Muscle of leg (tissue), 11 donors: ENCODE data around the gene NRG2. TPM values are rescaled to one million over a fixed set of nuclear protein-coding genes. Genes with fewer than 3 reads are reported as not detected.

ENCODE experiments used
- DNase-seq: peaks from one replicate; pipeline ENCODE4 v3.0.0; 2013
- H3K27ac ChIP-seq: one replicate; pipeline ENCODE4 v1.5.1; 2013; ENCODE audit warnings: mild to moderate bottlenecking, low read length, control low read depth
- H3K27me3 ChIP-seq: one replicate; pipeline ENCODE4 v1.6.1; 2013; ENCODE audit warnings: low read length; ENCODE audit not compliant: control insufficient read depth, insufficient read depth
- H3K36me3 ChIP-seq: one replicate; pipeline ENCODE4 v1.6.1; 2013; ENCODE audit warnings: low read length; ENCODE audit not compliant: control insufficient read depth, insufficient read depth
- H3K4me1 ChIP-seq: one replicate; pipeline ENCODE4 v1.6.1; 2013; ENCODE audit warnings: low read length; ENCODE audit not compliant: control insufficient read depth, insufficient read depth
- H3K4me3 ChIP-seq: one replicate; pipeline ENCODE4 v1.5.1; 2013; ENCODE audit warnings: low read length, control low read depth
- H3K9me3 ChIP-seq: replicated peaks from 2 replicates; pipeline ENCODE4 v1.6.1; 2013; ENCODE audit warnings: low read depth, low read length; ENCODE audit not compliant: control insufficient read depth
- WGBS: methylation state at CpG from one replicate; pipeline ENCODE4 v1.1.5; 2013; ENCODE audit warnings: missing lambda C conversion rate; ENCODE audit not compliant: insufficient coverage; 5-methylcytosine and 5-hydroxymethylcytosine counted together
- polyA plus RNA-seq, 8 donors: library from polyadenylated mRNA; unstranded; fragments of 120-200 nt; gene quantifications; one replicate each; pipeline versions ENCODE4 v1.2.1 to v1.2.3, GENCODE V29; 2013; ENCODE audit warnings: inconsistent platforms in 1 of 8, low replicate concordance in 1 of 8; ENCODE audit not compliant: insufficient read length in 8 of 8, insufficient read depth in 1 of 8
- total RNA-seq: library from RNA; stranded (reverse); fragments of 120-200 nt; gene quantifications from one replicate; pipeline ENCODE4 v1.2.4, GENCODE V29; 2013

Gene NRG2
- total and polyA plus RNA-seq, 9 donors, result 0.82 to 2.8 (median 1.5) TPM

DNA sequence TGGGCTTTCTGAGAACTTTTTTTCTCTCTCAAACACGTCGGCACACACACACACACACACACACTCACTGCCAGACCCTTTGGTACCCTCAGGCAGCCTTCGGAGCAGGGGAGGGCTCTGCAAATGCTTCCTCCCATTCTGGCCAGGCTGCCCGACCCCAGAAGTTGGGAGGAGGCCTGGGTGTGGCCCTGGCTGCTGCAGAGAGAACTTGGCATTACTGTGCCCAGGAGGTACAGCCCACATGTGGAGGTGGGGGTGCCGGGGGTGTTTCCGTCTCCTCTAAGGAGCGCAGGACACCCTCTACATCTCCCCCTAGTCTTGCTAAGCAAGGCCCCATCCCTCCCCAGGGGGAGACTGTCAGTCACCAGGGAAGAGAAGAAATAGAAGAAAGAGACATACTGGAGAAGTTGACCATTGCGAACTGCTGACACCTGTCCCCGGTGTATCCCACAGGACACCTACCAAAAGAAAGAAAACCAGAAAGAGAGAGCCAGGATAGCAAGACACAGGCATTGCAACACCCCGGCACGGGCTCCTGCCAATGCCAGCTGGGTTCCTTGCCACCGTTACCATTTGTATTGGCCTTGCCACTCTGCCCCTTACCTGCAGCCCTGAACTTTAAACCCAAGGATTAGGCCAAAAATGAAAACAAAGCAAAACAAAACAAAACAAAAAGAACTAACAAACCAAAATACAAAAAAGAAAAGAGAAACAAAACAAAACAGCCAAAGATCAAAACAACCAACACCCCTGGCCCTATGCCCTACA, 178.2 kb downstream of the NRG2 start:
- H3K27ac ChIP-seq, result no peak overlapping the region
- no peaks in the 10 kb centered on the region for H3K36me3 ChIP-seq
- no peaks in the 10 kb centered on the region for H3K9me3 ChIP-seq
- WGBS, result 83% methylated on average over 4 of the region's 12 CpGs
- peaks cover 9% of the 10 kb centered on the region for H3K4me1 ChIP-seq
- H3K27me3 ChIP-seq, result no peaks in the 10 kb centered on the region
- DNase-seq, result no peak
- no peak overlapping the region for H3K4me3 ChIP-seq

- peak; percentile 72 for DNase-seq
These were observed 179.1 kb downstream of the NRG2 start for GRCh38 chr5:139863855-139864558.

GRCh38 chr5:139863361-139863760, 179.7 kb downstream of the NRG2 start:
- no peak overlapping the region for H3K27ac ChIP-seq
- no peaks in the 10 kb centered on the region for H3K9me3 ChIP-seq
- H3K4me1 ChIP-seq, result peaks cover 17% of the 10 kb centered on the region
- 40% methylated on average over 9 of the region's 9 CpGs for WGBS
- peak; percentile 51 for DNase-seq
- no peaks in the 10 kb centered on the region for H3K36me3 ChIP-seq
- H3K4me3 ChIP-seq, result no peak overlapping the region
- peaks cover 6% of the 10 kb centered on the region for H3K27me3 ChIP-seq

More at GRCh38 chr5:139863855-139864558, 179.1 kb downstream of the NRG2 start:
- WGBS, result 11% methylated on average over 3 of the region's 5 CpGs
- peaks cover 13% of the 10 kb centered on the region for H3K4me1 ChIP-seq
- H3K27me3 ChIP-seq, result peaks cover 5% of the 10 kb centered on the region
- no peak overlapping the region for H3K4me3 ChIP-seq
- no peaks in the 10 kb centered on the region for H3K9me3 ChIP-seq
- H3K27ac ChIP-seq, result no peak overlapping the region
- no peaks in the 10 kb centered on the region for H3K36me3 ChIP-seq

DNA sequence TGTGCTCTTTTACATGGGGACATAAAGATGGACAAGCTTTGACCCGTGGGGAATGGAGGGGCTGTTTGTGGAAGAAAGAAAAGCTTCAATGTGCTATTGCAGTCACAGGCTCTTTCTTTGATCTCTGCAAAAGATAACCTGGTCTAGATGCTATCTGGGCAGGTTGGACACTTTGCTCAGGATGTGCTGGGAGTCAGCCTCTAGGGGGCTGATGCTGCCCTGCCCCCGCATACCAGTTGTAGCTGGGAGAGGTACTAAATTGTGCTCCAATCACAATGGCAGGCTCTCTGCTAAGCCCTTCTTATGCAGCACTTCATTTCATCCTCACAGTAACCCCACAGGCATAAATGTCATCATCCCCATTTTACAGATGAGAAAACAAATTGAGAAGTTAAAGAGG, 180.3 kb downstream of the NRG2 start:
- Histone ChIP-seq H3K27me3 (peaks cover 6% of the 10 kb centered on the region), H3K36me3 (no peaks in the 10 kb centered on the region), H3K4me1 (peaks cover 23% of the 10 kb centered on the region), H3K27ac (no peak overlapping the region), H3K4me3 (no peak overlapping the region), H3K9me3 (no peaks in the 10 kb centered on the region)
- DNase-seq, result no peak
- 50% methylated on average over 1 of the region's 2 CpGs for WGBS

- Histone ChIP-seq H3K36me3 (no peaks in the 10 kb centered on the region), H3K4me1 (peaks cover 28% of the 10 kb centered on the region), H3K9me3 (no peaks in the 10 kb centered on the region), H3K4me3 (no peak overlapping the region), H3K27me3 (peaks cover 6% of the 10 kb centered on the region), H3K27ac (no peak overlapping the region)
- peak; percentile 33 for DNase-seq
- WGBS, result 73% methylated on average over 2 of the region's 2 CpGs
These were observed 180.8 kb downstream of the NRG2 start for GRCh38 chr5:139862313-139862712.

DNA sequence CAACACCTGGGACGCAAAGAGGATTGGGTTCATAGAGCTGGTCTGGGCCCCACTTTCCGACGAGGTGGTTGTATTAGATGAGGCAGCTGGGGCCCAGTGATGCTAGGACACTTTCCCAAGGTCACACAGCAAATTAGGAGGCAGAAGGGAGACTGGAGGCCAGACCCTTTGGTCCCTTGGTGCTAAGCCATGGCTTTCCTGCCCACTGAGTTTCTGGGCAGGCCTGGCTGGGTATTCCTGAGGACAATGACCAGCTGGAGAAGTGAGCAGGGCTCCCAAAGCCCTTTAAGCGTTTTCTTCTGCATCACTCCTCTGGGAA, 181.3 kb downstream of the NRG2 start:
- Histone ChIP-seq H3K4me3 (no peak overlapping the region), H3K27ac (no peak overlapping the region), H3K4me1 (peaks cover 32% of the 10 kb centered on the region), H3K36me3 (no peaks in the 10 kb centered on the region), H3K9me3 (no peaks in the 10 kb centered on the region), H3K27me3 (peaks cover 6% of the 10 kb centered on the region)
- DNase-seq, result no peak
- 58% methylated on average over 4 of the region's 4 CpGs for WGBS

DNA sequence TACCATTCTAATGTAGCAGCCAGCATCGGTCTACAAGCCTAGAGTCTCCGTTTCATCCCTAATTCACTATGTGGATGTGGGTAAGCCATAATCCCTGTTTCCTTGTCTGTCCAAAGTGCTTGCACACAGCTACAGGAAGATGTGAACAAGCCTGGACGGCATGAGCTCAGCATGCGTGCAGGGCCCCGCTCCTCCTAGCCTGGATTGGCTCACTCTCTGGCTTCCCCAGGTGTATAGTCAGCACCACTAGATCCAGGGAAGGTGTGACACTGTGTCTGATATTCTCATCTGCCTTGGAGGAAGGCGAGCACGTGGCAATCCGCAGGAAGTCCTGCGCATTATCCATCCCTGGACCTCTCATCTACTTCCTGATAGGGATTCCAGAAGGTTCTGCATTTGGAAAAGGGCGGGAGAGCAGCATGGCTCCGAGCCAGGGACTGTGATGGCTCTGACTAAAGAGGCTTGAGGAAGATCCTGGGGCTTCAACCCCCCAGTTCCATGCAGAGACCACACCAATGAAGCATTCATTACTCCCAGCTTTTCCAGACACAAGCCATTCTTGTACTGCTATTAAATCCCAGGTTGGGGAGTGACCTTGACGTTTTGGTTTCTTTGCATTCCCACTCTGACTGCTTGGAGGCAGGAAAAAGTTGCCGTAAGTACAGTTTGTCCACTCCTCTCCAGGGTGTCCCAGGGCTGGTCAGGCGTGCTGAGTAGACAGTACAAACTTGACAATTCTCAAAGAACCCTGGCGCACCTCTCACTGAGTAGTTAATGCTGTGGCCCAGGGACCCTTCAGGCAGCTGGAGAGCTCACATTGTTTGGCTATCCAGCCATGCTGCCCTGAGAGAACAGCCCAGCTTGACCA, 181.8 kb downstream of the NRG2 start:
- peak; percentile 20 for DNase-seq
- Histone ChIP-seq H3K27ac (no peak overlapping the region), H3K9me3 (no peaks in the 10 kb centered on the region), H3K4me3 (no peak overlapping the region), H3K36me3 (no peaks in the 10 kb centered on the region), H3K27me3 (peaks cover 6% of the 10 kb centered on the region), H3K4me1 (peaks cover 38% of the 10 kb centered on the region)
- WGBS, result 52% methylated on average over 13 of the region's 15 CpGs

DNA sequence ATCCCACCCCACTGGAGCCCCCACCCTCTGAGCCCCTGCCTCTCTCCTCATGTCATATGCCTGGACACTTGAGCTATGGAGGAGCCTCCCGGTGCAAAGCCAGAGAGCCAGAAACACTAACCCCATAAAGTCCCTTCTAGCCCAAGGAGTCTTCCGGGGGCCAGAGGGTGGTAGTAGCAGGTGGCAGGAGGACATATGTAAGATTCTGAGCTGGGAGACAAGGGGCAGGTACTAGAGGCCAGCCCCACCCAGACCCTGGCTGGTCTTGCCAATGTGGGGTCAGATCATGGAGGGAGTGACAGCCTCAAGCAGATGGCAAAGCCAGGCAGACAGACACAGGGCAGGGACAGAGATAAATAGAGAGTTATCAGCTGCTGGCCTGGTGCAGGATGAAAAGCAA, 184.1 kb downstream of the NRG2 start:
- WGBS, result 67% methylated on average over 1 of the region's 2 CpGs
- Histone ChIP-seq H3K9me3 (no peaks in the 10 kb centered on the region), H3K27ac (no peak overlapping the region), H3K4me3 (no peak overlapping the region), H3K4me1 (peaks cover 40% of the 10 kb centered on the region), H3K27me3 (peaks cover 6% of the 10 kb centered on the region), H3K36me3 (no peaks in the 10 kb centered on the region)
- no peak for DNase-seq

DNA sequence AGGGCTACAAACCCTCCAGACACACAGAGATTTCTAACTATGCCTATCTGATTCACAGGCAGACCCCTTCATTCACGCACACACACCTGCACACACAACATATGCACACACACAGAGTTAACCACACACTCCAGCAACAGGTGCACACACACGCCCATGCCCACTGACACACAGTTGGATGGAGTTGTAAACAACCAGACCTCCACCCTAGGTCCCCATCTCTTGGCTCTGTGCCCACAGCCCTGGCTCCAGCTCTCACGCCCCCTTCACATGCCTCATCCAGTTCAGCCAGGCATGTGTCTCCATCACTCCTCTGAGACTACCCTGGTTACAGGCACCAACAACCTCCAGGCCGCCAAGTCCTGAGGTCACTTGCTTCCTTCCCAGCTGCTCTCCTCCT, 186.4 kb downstream of the NRG2 start:
- Histone ChIP-seq H3K27me3 (peaks cover 6% of the 10 kb centered on the region), H3K4me3 (no peak overlapping the region), H3K36me3 (no peaks in the 10 kb centered on the region), H3K27ac (no peak overlapping the region), H3K4me1 (peaks cover 31% of the 10 kb centered on the region), H3K9me3 (no peaks in the 10 kb centered on the region)
- peak; percentile 42 for DNase-seq
- 76% methylated on average over 4 of the region's 4 CpGs for WGBS

DNA sequence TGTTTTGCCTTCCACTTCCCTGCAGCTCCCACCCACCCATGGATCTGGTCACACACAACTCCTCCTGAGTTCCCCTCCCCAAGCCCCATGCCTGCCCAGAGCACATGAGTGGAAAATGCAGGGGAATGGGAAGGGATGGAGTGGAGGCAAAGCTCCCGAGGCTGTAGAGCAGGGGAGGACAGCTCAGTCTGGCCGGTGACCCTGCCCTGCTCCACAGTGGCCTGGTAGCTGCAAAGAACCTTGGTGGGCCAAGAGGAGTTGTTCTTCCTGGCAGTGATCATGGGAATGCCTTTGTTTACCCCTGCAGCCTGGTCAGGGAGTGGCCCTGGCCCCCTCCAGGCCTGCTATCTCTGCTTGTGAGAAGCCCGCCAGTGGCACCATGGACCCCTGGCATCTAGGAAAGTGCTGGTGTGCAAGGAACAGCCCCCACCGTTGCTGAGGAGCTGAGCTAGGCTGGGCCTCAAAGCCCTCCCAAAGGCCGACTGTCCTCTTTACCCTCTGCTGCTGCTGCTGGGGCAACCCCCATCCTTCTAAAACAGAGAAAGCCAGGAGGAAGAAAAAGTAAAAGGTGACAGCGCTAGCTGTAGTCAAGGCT, 187.1 kb downstream of the NRG2 start:
- 83% methylated on average over 5 of the region's 6 CpGs for WGBS
- no peaks in the 10 kb centered on the region for H3K9me3 ChIP-seq
- H3K36me3 ChIP-seq, result no peaks in the 10 kb centered on the region
- H3K4me1 ChIP-seq, result peaks cover 31% of the 10 kb centered on the region
- no peak for DNase-seq
- no peak overlapping the region for H3K4me3 ChIP-seq
- H3K27me3 ChIP-seq, result peaks cover 6% of the 10 kb centered on the region
- no peak overlapping the region for H3K27ac ChIP-seq
